Measurements from ENCODE around the gene LRRTM1. TPM values are rescaled to one million over a fixed set of nuclear protein-coding genes. Genes with fewer than 3 reads are reported as not detected.

The LRRTM1 gene
- total RNA-seq, 1 experiment from 2014 or later = not detected

DNA sequence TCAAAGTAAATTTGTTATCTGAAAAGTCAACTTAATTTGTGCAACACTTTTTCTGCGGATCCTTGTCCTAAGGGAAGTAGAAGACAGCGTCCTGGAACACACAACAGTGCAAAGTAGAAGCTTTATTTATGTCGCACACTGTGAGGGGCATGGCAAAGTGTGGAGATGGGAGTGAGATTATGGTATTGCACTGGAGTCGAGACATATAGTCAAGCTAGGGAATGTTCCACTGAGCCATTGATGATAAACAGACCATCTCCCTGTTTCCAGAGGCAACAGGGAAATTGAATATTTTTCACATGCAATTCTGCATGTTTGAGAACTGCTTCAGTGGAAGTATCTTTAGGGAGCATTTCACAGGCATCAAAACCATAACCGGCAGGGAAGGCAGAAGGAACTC lies 46.2 kb downstream of the LRRTM1 start:
- CTCF ChIA-PET = no interaction called here

More for the DNA sequence above, 46.2 kb downstream of the LRRTM1 start:
- H2AFZ ChIP-seq (ENCODE audit: low read depth, low read length, poor library complexity, severe bottlenecking) = no peak overlapping the region
- RAD21 ChIA-PET (ENCODE audit: low non-redundant PET in 1 of 2, low total read pairs in 2 of 2, uncharacterized antibody in 2 of 2, unreplicated experiment in 2 of 2) = no interaction called here
- POLR2A ChIA-PET = no interaction called here
- no peak overlapping the region for H3K4me2 ChIP-seq (ENCODE audit: low read length)
- no peak overlapping the region for H3K27ac ChIP-seq (ENCODE audit: low read depth, low read length)
- intact Hi-C loops (cut with micrococcal nuclease) = no loop called here
- H3K4me3 ChIP-seq (replicated peaks in 1 of 2; ENCODE audit: low read depth in 1 of 2, low read length in 2 of 2) = no peak overlapping the region
- H3K9me2 ChIP-seq (ENCODE audit: insufficient read depth) = no peaks in the 10 kb centered on the region
- no peaks in the 10 kb centered on the region for H3K79me2 ChIP-seq (ENCODE audit: insufficient read depth, low read length)
- ATAC-seq = no peak
- no peak overlapping the region for H3K9ac ChIP-seq (ENCODE audit: low read length)
- peaks cover 11 to 13% of the 10 kb centered on the region in 2 experiments; a peak in 2 of 4 replicates for H3K9me3 ChIP-seq (ENCODE audit: control insufficient read depth in 1 of 2, insufficient read depth in 1 of 2, low read depth in 1 of 2, low read length in 2 of 2)
- H3K4me1 ChIP-seq (ENCODE audit: control insufficient read depth in 1 of 2, insufficient read depth in 2 of 2, low read length in 2 of 2) = no peaks in the 10 kb centered on the region
- no peaks in the 10 kb centered on the region for H3K27me3 ChIP-seq (ENCODE audit: insufficient read depth, low read length)
- no TSS peak for BruUV-seq (replicated peaks)
- no peaks in the 10 kb centered on the region for H4K20me1 ChIP-seq (ENCODE audit: insufficient read depth)
- TF ChIP-seq CEBPB (IDR thresholded peaks at IDR 0.05; ENCODE audit: low read depth) (no peak), SIN3A (IDR thresholded peaks at IDR 0.05; ENCODE audit: low read depth) (no peak), ZNF274 (IDR thresholded peaks at IDR 0.05; ENCODE audit: low read depth, low read length) (no peak), EGR1 (IDR thresholded peaks at IDR 0.05; ENCODE audit: low read depth) (no peak), FOSL1 (IDR thresholded peaks at IDR 0.05; ENCODE audit: low read depth) (no peak), EZH2phosphoT487 (IDR thresholded peaks at IDR 0.05; ENCODE audit: borderline replicate concordance) (no peak), POLR2A (IDR thresholded peaks at IDR 0.05; ENCODE audit: borderline replicate concordance, extremely low read depth, insufficient read depth, insufficient read length) (no peak), RAD21 (IDR thresholded peaks at IDR 0.05; ENCODE audit: low read depth) (no peak)
- TF ChIP-seq, protein P1, sequence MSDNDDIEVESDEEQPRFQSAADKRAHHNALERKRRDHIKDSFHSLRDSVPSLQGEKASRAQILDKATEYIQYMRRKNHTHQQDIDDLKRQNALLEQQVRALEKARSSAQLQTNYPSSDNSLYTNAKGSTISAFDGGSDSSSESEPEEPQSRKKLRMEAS (IDR thresholded peaks at IDR 0.05) = no peak
- TF ChIP-seq, protein P2, sequence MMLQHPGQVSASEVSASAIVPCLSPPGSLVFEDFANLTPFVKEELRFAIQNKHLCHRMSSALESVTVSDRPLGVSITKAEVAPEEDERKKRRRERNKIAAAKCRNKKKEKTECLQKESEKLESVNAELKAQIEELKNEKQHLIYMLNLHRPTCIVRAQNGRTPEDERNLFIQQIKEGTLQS (IDR thresholded peaks at IDR 0.05) = no peak
- TF ChIP-seq, protein P3, sequence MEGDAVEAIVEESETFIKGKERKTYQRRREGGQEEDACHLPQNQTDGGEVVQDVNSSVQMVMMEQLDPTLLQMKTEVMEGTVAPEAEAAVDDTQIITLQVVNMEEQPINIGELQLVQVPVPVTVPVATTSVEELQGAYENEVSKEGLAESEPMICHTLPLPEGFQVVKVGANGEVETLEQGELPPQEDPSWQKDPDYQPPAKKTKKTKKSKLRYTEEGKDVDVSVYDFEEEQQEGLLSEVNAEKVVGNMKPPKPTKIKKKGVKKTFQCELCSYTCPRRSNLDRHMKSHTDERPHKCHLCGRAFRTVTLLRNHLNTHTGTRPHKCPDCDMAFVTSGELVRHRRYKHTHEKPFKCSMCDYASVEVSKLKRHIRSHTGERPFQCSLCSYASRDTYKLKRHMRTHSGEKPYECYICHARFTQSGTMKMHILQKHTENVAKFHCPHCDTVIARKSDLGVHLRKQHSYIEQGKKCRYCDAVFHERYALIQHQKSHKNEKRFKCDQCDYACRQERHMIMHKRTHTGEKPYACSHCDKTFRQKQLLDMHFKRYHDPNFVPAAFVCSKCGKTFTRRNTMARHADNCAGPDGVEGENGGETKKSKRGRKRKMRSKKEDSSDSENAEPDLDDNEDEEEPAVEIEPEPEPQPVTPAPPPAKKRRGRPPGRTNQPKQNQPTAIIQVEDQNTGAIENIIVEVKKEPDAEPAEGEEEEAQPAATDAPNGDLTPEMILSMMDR (IDR thresholded peaks at IDR 0.05 in 2 of 3, conservative IDR thresholded peaks at IDR 0.05 in 1 of 3; ENCODE audit: borderline replicate concordance in 1 of 3, insufficient read depth in 1 of 3, low read depth in 2 of 3, low read length in 2 of 3) = no peak
- no peaks in the 10 kb centered on the region for H3K36me3 ChIP-seq (ENCODE audit: control insufficient read depth in 1 of 2, insufficient read depth in 2 of 2, low read length in 2 of 2)
- no peak for DNase-seq (ENCODE audit: low read depth, low spot score)
